ENCODE measurements around the gene IMPA2.

DNA sequence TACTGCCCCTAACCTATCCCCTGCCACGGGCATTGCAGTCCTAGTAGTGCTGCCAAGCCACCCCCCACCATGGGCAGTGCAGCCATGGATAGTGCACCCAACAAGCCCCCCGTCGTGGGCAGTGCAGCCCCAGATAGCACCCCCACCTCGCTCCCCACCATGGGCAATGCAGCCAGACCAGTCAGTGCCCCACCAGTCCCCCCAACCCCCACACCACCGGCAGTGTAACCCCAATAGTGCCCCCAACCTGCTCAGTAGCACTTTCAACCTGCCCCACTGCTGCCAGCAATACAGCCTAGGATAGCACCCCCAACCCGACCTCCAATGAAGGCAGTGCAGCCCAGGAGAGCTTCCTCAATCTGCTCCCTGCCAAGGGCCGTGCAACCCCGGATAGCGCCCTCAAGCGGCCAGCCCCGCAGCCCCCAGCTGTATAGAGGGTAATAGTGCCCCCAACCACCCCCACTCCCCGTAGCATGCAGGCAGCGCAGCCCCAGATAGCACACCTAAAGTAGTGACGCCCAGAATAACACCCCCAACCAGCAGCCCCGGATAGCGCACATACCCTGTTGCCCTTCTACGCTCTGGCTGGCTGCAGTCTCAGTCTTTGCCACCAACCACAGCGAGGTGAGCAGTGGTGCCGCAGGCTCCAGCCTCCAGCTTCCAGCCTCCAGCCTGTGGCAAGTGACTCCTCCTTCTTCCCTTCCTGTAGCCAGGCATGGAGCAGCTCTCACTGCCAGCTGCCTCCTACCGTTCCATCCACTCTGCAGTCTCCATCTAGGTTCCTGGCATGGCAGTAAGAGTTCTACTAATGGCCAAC lies 66.9 kb downstream of the IMPA2 start:
- TF ChIP-seq IKZF1 (conservative IDR thresholded peaks at IDR 0.05): no peak
- TF ChIP-seq SP1 (IDR thresholded peaks at IDR 0.05; ENCODE audit: low read depth, low read length): no peak
- TF ChIP-seq, protein P1, sequence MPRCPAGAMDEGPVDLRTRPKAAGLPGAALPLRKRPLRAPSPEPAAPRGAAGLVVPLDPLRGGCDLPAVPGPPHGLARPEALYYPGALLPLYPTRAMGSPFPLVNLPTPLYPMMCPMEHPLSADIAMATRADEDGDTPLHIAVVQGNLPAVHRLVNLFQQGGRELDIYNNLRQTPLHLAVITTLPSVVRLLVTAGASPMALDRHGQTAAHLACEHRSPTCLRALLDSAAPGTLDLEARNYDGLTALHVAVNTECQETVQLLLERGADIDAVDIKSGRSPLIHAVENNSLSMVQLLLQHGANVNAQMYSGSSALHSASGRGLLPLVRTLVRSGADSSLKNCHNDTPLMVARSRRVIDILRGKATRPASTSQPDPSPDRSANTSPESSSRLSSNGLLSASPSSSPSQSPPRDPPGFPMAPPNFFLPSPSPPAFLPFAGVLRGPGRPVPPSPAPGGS (IDR thresholded peaks at IDR 0.05; ENCODE audit: borderline replicate concordance, insufficient read depth, low read depth, low read length, poor library complexity, severe bottlenecking): no peak
- TF ChIP-seq, protein P2, sequence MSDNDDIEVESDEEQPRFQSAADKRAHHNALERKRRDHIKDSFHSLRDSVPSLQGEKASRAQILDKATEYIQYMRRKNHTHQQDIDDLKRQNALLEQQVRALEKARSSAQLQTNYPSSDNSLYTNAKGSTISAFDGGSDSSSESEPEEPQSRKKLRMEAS (IDR thresholded peaks at IDR 0.05; ENCODE audit: low read depth, low read length): no peak
- TF ChIP-seq, protein P3, sequence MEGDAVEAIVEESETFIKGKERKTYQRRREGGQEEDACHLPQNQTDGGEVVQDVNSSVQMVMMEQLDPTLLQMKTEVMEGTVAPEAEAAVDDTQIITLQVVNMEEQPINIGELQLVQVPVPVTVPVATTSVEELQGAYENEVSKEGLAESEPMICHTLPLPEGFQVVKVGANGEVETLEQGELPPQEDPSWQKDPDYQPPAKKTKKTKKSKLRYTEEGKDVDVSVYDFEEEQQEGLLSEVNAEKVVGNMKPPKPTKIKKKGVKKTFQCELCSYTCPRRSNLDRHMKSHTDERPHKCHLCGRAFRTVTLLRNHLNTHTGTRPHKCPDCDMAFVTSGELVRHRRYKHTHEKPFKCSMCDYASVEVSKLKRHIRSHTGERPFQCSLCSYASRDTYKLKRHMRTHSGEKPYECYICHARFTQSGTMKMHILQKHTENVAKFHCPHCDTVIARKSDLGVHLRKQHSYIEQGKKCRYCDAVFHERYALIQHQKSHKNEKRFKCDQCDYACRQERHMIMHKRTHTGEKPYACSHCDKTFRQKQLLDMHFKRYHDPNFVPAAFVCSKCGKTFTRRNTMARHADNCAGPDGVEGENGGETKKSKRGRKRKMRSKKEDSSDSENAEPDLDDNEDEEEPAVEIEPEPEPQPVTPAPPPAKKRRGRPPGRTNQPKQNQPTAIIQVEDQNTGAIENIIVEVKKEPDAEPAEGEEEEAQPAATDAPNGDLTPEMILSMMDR (IDR thresholded peaks at IDR 0.05 in 2 of 3, conservative IDR thresholded peaks at IDR 0.05 in 1 of 3; ENCODE audit: control insufficient read depth in 2 of 3, extremely low read depth in 1 of 3, insufficient read depth in 1 of 3, low read depth in 3 of 3, low read length in 3 of 3): no peak
- TF ChIP-seq TCF7 (IDR thresholded peaks at IDR 0.05; ENCODE audit: borderline replicate concordance): no peak
- no peak for TF ChIP-seq SIN3A (IDR thresholded peaks at IDR 0.05; ENCODE audit: low read depth, low read length)
- TF ChIP-seq TAF1 (IDR thresholded peaks at IDR 0.05; ENCODE audit: borderline replicate concordance, low read depth, low read length): no peak
- no peak for TF ChIP-seq POLR2A (IDR thresholded peaks at IDR 0.05; ENCODE audit: low read depth, low read length)
- no peak for TF ChIP-seq KDM1A (IDR thresholded peaks at IDR 0.05; ENCODE audit: borderline replicate concordance)
- no peak for TF ChIP-seq EZH2 (IDR thresholded peaks at IDR 0.05; ENCODE audit: borderline replicate concordance, control insufficient read depth, low read depth, low read length)
- no peak for TF ChIP-seq EP300 (IDR thresholded peaks at IDR 0.05; ENCODE audit: borderline replicate concordance in 1 of 2, control insufficient read depth in 1 of 2, low read depth in 2 of 2, low read length in 2 of 2)
- TF ChIP-seq, protein P4, sequence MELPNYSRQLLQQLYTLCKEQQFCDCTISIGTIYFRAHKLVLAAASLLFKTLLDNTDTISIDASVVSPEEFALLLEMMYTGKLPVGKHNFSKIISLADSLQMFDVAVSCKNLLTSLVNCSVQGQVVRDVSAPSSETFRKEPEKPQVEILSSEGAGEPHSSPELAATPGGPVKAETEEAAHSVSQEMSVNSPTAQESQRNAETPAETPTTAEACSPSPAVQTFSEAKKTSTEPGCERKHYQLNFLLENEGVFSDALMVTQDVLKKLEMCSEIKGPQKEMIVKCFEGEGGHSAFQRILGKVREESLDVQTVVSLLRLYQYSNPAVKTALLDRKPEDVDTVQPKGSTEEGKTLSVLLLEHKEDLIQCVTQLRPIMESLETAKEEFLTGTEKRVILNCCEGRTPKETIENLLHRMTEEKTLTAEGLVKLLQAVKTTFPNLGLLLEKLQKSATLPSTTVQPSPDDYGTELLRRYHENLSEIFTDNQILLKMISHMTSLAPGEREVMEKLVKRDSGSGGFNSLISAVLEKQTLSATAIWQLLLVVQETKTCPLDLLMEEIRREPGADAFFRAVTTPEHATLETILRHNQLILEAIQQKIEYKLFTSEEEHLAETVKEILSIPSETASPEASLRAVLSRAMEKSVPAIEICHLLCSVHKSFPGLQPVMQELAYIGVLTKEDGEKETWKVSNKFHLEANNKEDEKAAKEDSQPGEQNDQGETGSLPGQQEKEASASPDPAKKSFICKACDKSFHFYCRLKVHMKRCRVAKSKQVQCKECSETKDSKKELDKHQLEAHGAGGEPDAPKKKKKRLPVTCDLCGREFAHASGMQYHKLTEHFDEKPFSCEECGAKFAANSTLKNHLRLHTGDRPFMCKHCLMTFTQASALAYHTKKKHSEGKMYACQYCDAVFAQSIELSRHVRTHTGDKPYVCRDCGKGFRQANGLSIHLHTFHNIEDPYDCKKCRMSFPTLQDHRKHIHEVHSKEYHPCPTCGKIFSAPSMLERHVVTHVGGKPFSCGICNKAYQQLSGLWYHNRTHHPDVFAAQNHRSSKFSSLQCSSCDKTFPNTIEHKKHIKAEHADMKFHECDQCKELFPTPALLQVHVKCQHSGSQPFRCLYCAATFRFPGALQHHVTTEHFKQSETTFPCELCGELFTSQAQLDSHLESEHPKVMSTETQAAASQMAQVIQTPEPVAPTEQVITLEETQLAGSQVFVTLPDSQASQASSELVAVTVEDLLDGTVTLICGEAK (IDR thresholded peaks at IDR 0.05; ENCODE audit: borderline replicate concordance): no peak

All from GM12878 (cell line).